OCI-LY7 (cell line): Measurements from ENCODE around the gene DUS1L. TPM values are rescaled to one million over a fixed set of nuclear protein-coding genes. Genes with fewer than 3 reads are reported as not detected.
A peak's percentile ranks its signal among the peaks of the same experiment; 100 is the strongest.

Source experiments
- Bru-seq: library from RNA; stranded (reverse); fragments of 400-500 nt; gene quantifications from one replicate; lab custom pipeline; 2021; lab: Mats Ljungman, UMichigan
- BruChase-seq, 2 experiments: library from RNA; stranded (reverse); fragments of 400-500 nt; gene quantifications; one replicate each; lab custom pipeline; 2021; lab: Mats Ljungman, UMichigan
- BruUV-seq: library from RNA; stranded (reverse); fragments of 400-500 nt; replicated peaks from 2 replicates; lab custom pipeline; 2021; lab: Mats Ljungman, UMichigan
- CTCF ChIA-PET: fragments of 300-600 bp; sonication (Branson Sonifier 250); formaldehyde crosslinking; loops from one replicate; lab custom pipeline; 2022; ENCODE audit warnings: antibody characterized with exemption; ENCODE audit not compliant: unreplicated experiment; lab: Charles Lee
- POLR2A ChIA-PET: fragments of 300-600 bp; sonication (Branson Sonifier 250); formaldehyde crosslinking; loops from one replicate; lab custom pipeline; 2022; ENCODE audit warnings: antibody characterized with exemption; lab: Charles Lee
- DNase-seq: peaks from one replicate; pipeline ENCODE4 v3.0.0-alpha.2; 2015; ENCODE audit warnings: low spot score
- H2AFZ ChIP-seq: fragments of 200-600 bp; sonication (generic), shearing (Covaris generic); 2 replicates; pipeline ENCODE4 v1.6.1; 2014; ENCODE audit warnings: mild to moderate bottlenecking, antibody characterized with exemption, low read length, moderate library complexity
- H3K27ac ChIP-seq: fragments of 200-600 bp; sonication (generic); 2 replicates; pipeline ENCODE4 v1.5.1; 2014; ENCODE audit warnings: mixed run types, low read depth, mild to moderate bottlenecking, moderate library complexity, low read length, inconsistent platforms; ENCODE audit not compliant: poor library complexity, severe bottlenecking
- H3K36me3 ChIP-seq: fragments of 200-600 bp; sonication (generic); 2 replicates; pipeline ENCODE4 v1.6.1; 2014; ENCODE audit warnings: mild to moderate bottlenecking, antibody characterized with exemption, low read length, moderate library complexity, mixed read lengths; ENCODE audit not compliant: insufficient read depth
- H3K4me1 ChIP-seq: fragments of 200-600 bp; sonication (generic); 2 replicates; pipeline ENCODE4 v1.5.1; 2014; ENCODE audit warnings: mild to moderate bottlenecking, low read length; ENCODE audit not compliant: insufficient read depth, poor library complexity, severe bottlenecking
- H3K4me2 ChIP-seq: fragments of 200-600 bp; sonication (generic); 2 replicates; pipeline ENCODE4 v1.6.1; 2014; ENCODE audit warnings: mild to moderate bottlenecking, low read length
- H3K4me3 ChIP-seq: fragments of 200-600 bp; sonication (generic); 2 replicates; pipeline ENCODE4 v1.5.1; 2014; ENCODE audit warnings: mild to moderate bottlenecking, low read depth, low read length; ENCODE audit not compliant: poor library complexity, severe bottlenecking
- H3K79me2 ChIP-seq: fragments of 200-600 bp; sonication (generic); 2 replicates; pipeline ENCODE4 v1.6.1; 2016; ENCODE audit warnings: low read depth, mild to moderate bottlenecking, low read length, moderate library complexity, mixed read lengths; ENCODE audit not compliant: insufficient read depth
- H3K9me2 ChIP-seq: fragments of 200-600 bp; sonication (generic); 2 replicates; pipeline ENCODE4 v1.6.1; 2016; ENCODE audit warnings: mild to moderate bottlenecking, low read length, mixed read lengths; ENCODE audit not compliant: insufficient read depth
- H3K9me3 ChIP-seq: fragments of 200-600 bp; sonication (generic); 2 replicates; pipeline ENCODE4 v1.6.1; 2014; ENCODE audit warnings: mild to moderate bottlenecking, mixed run types, low read length, mixed read lengths
- H4K20me1 ChIP-seq: fragments of 200-600 bp; sonication (generic); 2 replicates; pipeline ENCODE4 v1.6.1; 2014; ENCODE audit warnings: mild to moderate bottlenecking, antibody characterized with exemption, low read length, moderate library complexity, mixed read lengths; ENCODE audit not compliant: insufficient read depth
- CTCF ChIP-seq: fragments of 200-600 bp; sonication (generic); conservative IDR thresholded peaks from 2 replicates; pipeline ENCODE4 v1.5.1; 2014; ENCODE audit warnings: mild to moderate bottlenecking, antibody characterized with exemption, low read length, moderate library complexity, mixed read lengths
- EZH2phosphoT487 ChIP-seq: fragments of 200-600 bp; sonication (generic); IDR thresholded peaks from 2 replicates; pipeline ENCODE4 v1.6.1; 2018; ENCODE audit warnings: low read depth, borderline replicate concordance, mild to moderate bottlenecking, mixed run types, antibody characterized with exemption, low read length, moderate library complexity, mixed read lengths
- intact Hi-C: fragments of 100-400 bp; cut with micrococcal nuclease; formaldehyde crosslinking; loops from one replicate; pipeline ENCODE4 v1.10.0; 2022; ENCODE audit not compliant: unreplicated experiment
- long read RNA-seq: library from polyadenylated mRNA; stranded (forward); transcript quantifications from one replicate; pipeline ENCODE4 v2.0.0, GENCODE V29; 2022
- total RNA-seq, 2 experiments: library from RNA; depleted of rRNA in 1 of 2; stranded (reverse); fragments of >200 nt in 1 of 2; shearing (Covaris generic) in 1 of 2; gene quantifications; 2 replicates each; pipeline ENCODE4 v1.2.3, GENCODE V29; 2014 to 2022

Gene DUS1L
- total RNA-seq (2014; rRNA removed; shearing (Covaris generic)) (374 and 388 TPM in 2 replicates), total RNA-seq (2022) (300 and 320 TPM in 2 replicates), Bru-seq, nascent RNA (percentile 77 among the genes with signal in this experiment), BruChase-seq, experiment 1, labeled RNA remaining after a 6-hour chase (percentile 94 among the genes with signal in this experiment), BruChase-seq, experiment 2, labeled RNA remaining after a 2-hour chase (percentile 87 among the genes with signal in this experiment)
- long read RNA-seq, partial matches to known transcripts, result 90 of 690 reads
- long read RNA-seq, other reads (novel, unspliced or antisense), result 595 of 690 reads

- Histone ChIP-seq H2AFZ (peak within 1 kb of the TSS; percentile 78), H3K9me3 (no peaks in the 10 kb centered on the region), H4K20me1 (no peaks in the 10 kb centered on the region; the same call in 1 of the 2 replicates), H3K79me2 (peaks cover 18% of the 10 kb centered on the region; the same call in 1 of the 2 replicates), H3K4me1 (peaks cover 19% of the 10 kb centered on the region), H3K9me2 (no peaks in the 10 kb centered on the region), H3K4me3 (peak within 1 kb of the TSS; percentile 97), H3K27ac (peak within 1 kb of the TSS; percentile 42), H3K4me2 (peak within 1 kb of the TSS; percentile 96), H3K36me3 (peaks cover 34% of the 10 kb centered on the region)
- DNase-seq, result peak; percentile 84
- BruUV-seq, result TSS peak; percentile 95
- POLR2A ChIA-PET, result interaction anchor here (0.8 to 1.0 kb wide), 3 partner anchors 11 to 40 kb away, joined by 3 to 5 read pairs (median 3); no protein-coding TSS in a partner anchor
- TF ChIP-seq EZH2phosphoT487 (no peak), CTCF (no peak)
- intact Hi-C loops, result no loop called here
- CTCF ChIA-PET, result no interaction called here
Observed at GRCh38 chr17:82065638-82066303, at the start of gene DUS1L. Gene DUS1L, minus strand, starts transcription at chr17:82065804. Its CDS starts 745 bp downstream, at chr17:82065059.

- H3K79me2 ChIP-seq, result no peaks in the 10 kb centered on the region
- no peak overlapping the region for H2AFZ ChIP-seq
- no peak overlapping the region for H3K27ac ChIP-seq
- ChIA-PET CTCF (no interaction called here), POLR2A (no interaction called here)
- H3K4me3 ChIP-seq, result no peak overlapping the region
- H4K20me1 ChIP-seq, result no peaks in the 10 kb centered on the region
- no peak for TF ChIP-seq CTCF
- TF ChIP-seq EZH2phosphoT487, result no peak
- BruUV-seq, result no TSS peak
- no peaks in the 10 kb centered on the region for H3K4me1 ChIP-seq
- no peak for DNase-seq
- H3K9me3 ChIP-seq, result no peaks in the 10 kb centered on the region
- no peaks in the 10 kb centered on the region for H3K36me3 ChIP-seq
- no peaks in the 10 kb centered on the region for H3K9me2 ChIP-seq
- H3K4me2 ChIP-seq, result no peak overlapping the region
- intact Hi-C loops, result no loop called here
Observed at GRCh38 chr17:82114872-82115271, 49.3 kb upstream of the DUS1L start.

- DNase-seq, result no peak
- BruUV-seq, result no TSS peak
- H3K79me2 ChIP-seq, result no peaks in the 10 kb centered on the region
- no peaks in the 10 kb centered on the region for H3K36me3 ChIP-seq
- no peak overlapping the region for H2AFZ ChIP-seq
- no peaks in the 10 kb centered on the region for H4K20me1 ChIP-seq
- ChIA-PET POLR2A (no interaction called here), CTCF (no interaction called here)
- TF ChIP-seq EZH2phosphoT487 (no peak), CTCF (no peak)
- intact Hi-C loops, result no loop called here
- H3K9me2 ChIP-seq, result no peaks in the 10 kb centered on the region
- no peak overlapping the region for H3K4me3 ChIP-seq
- H3K9me3 ChIP-seq, result no peaks in the 10 kb centered on the region
- H3K4me2 ChIP-seq, result no peak overlapping the region
- H3K27ac ChIP-seq, result no peak overlapping the region
- no peaks in the 10 kb centered on the region for H3K4me1 ChIP-seq
Observed at GRCh38 chr17:82114447-82114846, 48.8 kb upstream of the DUS1L start.
